GM12874 (cell line): ENCODE measurements around the gene GAS2L1.

Experiments
- CTCF ChIP-seq: IDR thresholded peaks from 2 replicates; pipeline ENCODE4 v1.5.1; 2011; ENCODE audit warnings: low read depth, mild to moderate bottlenecking, control low read depth, low read length, moderate library complexity; ENCODE audit not compliant: insufficient read depth

The GAS2L1 gene

DNA sequence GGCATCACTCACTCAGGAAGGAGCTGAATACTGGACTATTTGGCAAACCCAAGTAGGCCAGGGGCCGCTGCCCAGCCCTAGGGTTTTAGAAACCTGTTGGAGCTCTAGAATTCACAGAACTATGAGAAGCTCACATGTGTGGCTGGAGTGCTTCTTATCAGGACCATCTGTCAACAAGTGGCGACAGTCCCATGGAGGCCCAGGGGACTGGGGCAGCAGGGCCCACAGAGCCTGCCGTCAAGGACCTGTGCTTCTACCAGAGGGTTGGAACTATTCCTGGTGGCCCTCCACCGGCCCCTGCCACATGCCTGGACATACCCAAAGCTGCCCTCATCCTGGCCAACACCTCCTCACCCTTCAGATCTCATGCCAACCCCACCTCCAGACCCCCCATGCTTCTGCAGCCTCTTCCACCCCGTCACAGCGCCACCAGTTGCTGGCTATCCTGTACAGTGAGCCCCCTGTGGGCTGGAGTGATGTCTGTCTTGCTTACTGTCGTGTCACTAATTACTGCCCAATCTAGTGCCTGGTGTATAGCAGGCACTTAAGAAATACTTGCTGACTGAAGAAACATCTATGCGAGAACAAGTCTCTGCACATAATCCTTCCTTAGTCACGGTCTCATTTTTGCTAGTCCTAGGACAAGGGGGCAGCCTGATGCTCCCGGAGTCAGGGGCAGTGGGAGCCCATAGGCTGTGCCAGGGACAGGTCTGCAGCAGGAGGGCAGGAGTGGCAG is 36.3 kb downstream of the GAS2L1 start:
- no peak for TF ChIP-seq CTCF

- TF ChIP-seq CTCF: no peak
Measured at GRCh38 chr22:29343313-29343805, 36.9 kb downstream of the GAS2L1 start.

- TF ChIP-seq CTCF: no peak
Measured at GRCh38 chr22:29344137-29344536, 37.7 kb downstream of the GAS2L1 start.

GRCh38 chr22:29345932-29346331 is 39.5 kb downstream of the GAS2L1 start:
- TF ChIP-seq CTCF: no peak

- TF ChIP-seq CTCF: no peak
Measured at GRCh38 chr22:29346659-29347058, 40.2 kb downstream of the GAS2L1 start.

DNA sequence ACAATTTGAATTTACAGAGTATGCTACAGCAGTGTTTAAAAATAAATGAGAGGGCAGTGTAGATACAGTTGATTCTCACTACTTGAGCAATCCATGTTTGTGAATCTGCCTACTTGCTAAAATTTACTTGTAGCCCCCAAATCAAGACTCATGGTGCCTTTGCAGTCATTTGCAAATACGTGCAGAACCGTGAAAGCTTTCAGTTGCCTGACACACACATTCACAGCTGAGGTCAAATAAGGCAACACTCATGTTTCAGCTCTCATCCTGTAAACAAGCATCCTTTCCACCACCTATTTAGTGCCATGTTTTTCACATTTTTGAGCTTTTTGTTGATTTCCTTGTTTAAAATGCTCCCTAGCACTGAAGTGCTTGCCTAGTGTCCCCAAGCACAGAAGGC is 41.6 kb downstream of the GAS2L1 start:
- no peak for TF ChIP-seq CTCF

GRCh38 chr22:29348956-29349355 is 42.5 kb downstream of the GAS2L1 start:
- TF ChIP-seq CTCF: no peak
